GM12865 (cell line): Measurements from ENCODE around the gene CSK.

Source experiments
- DNase-seq: peaks from one replicate; pipeline ENCODE4 v3.0.0; 2010; ENCODE audit warnings: low read depth
- H3K4me3 ChIP-seq: 2 replicates; pipeline ENCODE4 v1.5.1; 2011; ENCODE audit warnings: mild to moderate bottlenecking, low read depth, low read length, control low read depth
- CTCF ChIP-seq: IDR thresholded peaks from 2 replicates; pipeline ENCODE4 v1.5.1; 2011; ENCODE audit warnings: low read length, control low read depth, low read depth, inconsistent platforms; ENCODE audit not compliant: insufficient read depth; ENCODE audit errors: missing control alignments

Gene CSK

GRCh38 chr15:74776821-74777768 is 4.8 kb upstream of the CSK start:
- peak; percentile 93 for DNase-seq
- TF ChIP-seq CTCF: no peak
- peak overlapping the region; percentile 51 for H3K4me3 ChIP-seq

- no peak for TF ChIP-seq CTCF
- peak; percentile 43 for DNase-seq
- H3K4me3 ChIP-seq: no peak overlapping the region
Observed at GRCh38 chr15:74777769-74778598, 3.9 kb upstream of the CSK start.

GRCh38 chr15:74778599-74778970 is 3.3 kb upstream of the CSK start:
- no peak for DNase-seq
- H3K4me3 ChIP-seq: no peak overlapping the region
- TF ChIP-seq CTCF: no peak

GRCh38 chr15:74779162-74779648 is 2.7 kb upstream of the CSK start:
- DNase-seq: no peak
- H3K4me3 ChIP-seq: no peak overlapping the region
- no peak for TF ChIP-seq CTCF

GRCh38 chr15:74780523-74781430 is 1.1 kb upstream of the CSK start:
- peak; percentile 73 for DNase-seq
- H3K4me3 ChIP-seq: peak overlapping the region; percentile 89
- no peak for TF ChIP-seq CTCF
